Coronary artery (tissue), 2 donors: ENCODE results near the gene SYNCRIP.

ENCODE experiments used
- DNase-seq: peaks from one replicate; pipeline ENCODE4 v3.0.0-alpha.2; 2017; ENCODE audit warnings: low spot score
- H3K27ac ChIP-seq, 2 donors: fragments of 200-600 bp; sonication (generic); one replicate each; pipeline ENCODE4 v1.5.1; 2016 to 2019
- H3K4me3 ChIP-seq: fragments of 200-600 bp; sonication (generic); 2 replicates; pipeline ENCODE4 v1.5.1; 2016; ENCODE audit warnings: mild to moderate bottlenecking, moderate library complexity
- TF ChIP-seq, protein P1 (sequence below): fragments of 200-600 bp; sonication (generic); IDR thresholded peaks from one replicate; pipeline ENCODE4 v1.5.1; 2019; ENCODE audit warnings: antibody characterized with exemption

Gene SYNCRIP

DNA sequence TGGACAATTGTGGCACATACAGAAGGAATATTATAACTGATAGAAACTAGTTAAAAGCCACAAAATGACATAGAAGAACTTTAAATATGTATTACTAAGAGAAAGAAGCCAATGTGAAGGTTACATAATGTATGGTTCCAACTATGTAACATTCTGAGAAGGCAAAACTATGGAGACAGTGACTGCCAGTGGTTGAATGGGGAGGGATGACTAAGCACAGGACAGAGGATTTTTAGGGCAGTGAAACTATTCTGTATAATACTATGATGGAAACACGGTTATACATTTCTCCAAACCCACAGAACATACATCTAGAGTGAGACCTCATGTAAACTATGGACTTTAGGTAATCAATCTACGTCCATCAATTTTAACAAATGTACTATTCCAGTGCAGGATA lies 22.4 kb downstream of the SYNCRIP start:
- TF ChIP-seq, protein P1, sequence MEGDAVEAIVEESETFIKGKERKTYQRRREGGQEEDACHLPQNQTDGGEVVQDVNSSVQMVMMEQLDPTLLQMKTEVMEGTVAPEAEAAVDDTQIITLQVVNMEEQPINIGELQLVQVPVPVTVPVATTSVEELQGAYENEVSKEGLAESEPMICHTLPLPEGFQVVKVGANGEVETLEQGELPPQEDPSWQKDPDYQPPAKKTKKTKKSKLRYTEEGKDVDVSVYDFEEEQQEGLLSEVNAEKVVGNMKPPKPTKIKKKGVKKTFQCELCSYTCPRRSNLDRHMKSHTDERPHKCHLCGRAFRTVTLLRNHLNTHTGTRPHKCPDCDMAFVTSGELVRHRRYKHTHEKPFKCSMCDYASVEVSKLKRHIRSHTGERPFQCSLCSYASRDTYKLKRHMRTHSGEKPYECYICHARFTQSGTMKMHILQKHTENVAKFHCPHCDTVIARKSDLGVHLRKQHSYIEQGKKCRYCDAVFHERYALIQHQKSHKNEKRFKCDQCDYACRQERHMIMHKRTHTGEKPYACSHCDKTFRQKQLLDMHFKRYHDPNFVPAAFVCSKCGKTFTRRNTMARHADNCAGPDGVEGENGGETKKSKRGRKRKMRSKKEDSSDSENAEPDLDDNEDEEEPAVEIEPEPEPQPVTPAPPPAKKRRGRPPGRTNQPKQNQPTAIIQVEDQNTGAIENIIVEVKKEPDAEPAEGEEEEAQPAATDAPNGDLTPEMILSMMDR = no peak
- DNase-seq = no peak
- Histone ChIP-seq H3K27ac (no peak overlapping the region), H3K4me3 (no peak overlapping the region)

DNA sequence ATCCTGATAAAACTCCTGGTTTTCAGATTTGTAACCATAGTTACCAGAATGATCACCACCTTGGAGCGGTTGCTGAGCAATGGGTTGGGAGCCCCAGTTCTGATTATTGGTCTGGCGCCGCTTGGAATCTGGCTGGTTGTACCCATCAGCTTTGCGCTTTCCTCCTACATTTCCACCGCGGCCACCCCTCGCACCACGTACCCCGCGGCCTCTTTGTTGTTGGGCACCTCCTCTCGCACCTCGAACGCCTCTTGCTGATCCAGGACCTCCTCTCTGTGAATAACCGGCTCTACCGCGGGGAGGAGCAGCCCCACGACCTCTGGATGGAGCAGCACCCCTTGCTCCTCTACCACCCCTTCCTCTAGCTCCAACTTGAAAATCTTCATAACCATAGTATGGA lies 27.9 kb downstream of the SYNCRIP start:
- DNase-seq = no peak

DNA sequence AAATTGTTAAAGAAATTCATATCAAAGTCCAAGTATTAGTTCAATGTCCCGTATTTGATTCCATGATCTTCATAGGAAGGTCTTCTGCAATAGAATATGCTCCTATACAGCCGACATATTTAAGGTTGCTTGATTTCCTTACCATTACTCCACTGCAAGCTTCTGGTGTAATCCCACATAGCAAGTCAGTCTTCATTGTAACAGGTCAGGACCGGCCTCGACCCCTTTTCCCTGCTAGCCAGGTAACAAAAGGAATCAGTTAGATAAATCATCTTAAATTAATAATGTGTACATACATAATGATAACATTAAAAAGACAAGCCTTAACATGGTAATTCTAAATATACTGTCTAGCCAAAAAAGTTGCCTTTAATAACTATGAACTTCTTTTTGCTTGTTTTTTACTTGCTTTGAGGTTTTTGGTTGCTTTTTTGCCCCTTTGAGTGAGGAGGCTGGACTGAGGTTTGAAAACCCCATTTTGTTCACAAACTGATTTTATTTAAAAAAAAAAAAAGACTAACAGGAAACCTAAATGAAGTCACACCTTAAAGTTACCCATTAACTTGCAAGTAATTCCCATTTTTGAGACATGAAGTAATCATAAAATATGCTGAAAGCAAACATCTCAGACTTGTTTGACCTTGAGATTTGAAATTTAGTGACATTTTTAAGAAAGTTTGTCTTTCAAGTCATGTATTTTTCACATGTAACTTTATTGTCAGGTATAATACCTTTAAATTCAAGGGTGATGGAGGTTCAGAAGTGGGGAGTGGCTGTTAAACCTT lies 29.8 kb downstream of the SYNCRIP start:
- no peak for DNase-seq
- Histone ChIP-seq H3K27ac (no peak overlapping the region), H3K4me3 (no peak overlapping the region)
- TF ChIP-seq, protein P1 = no peak

More for the DNA sequence above, 27.9 kb downstream of the SYNCRIP start:
- Histone ChIP-seq H3K4me3 (no peak overlapping the region), H3K27ac (no peak overlapping the region)
- TF ChIP-seq, protein P1 = no peak

DNA sequence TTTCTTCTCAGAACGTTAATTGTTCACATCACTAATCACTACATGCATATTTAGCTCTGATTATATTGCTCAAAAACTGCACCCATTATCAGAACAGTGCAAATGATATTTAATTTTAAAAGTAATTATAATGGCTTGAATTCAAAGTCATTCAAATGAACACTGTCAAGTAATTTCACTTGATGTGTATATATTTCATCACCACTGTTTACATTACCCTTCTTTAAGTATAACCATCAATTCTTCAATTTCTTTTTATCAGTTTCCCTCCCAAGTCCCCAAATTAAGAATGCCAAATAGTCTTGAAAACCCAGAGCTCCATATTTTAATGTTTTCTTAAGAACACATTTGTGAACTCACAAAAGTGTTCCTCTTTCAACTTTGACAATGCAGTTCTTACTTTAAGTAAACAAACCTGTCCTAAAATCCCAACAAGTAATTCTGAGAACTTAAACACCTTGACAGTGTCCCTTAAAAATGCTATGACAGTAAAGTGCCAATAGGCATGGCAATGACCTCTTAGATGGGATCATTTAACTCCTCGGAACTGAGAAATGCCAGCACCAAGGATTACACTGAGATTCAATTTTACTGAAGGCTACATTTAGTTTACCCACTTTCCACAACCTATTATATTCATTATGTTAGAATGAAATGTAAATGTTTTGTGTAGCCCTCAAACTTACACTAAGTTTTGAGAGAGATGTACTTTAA lies 32.3 kb downstream of the SYNCRIP start:
- no peak for DNase-seq
- Histone ChIP-seq H3K27ac (no peak overlapping the region), H3K4me3 (no peak overlapping the region)
- TF ChIP-seq, protein P1 = no peak

DNA sequence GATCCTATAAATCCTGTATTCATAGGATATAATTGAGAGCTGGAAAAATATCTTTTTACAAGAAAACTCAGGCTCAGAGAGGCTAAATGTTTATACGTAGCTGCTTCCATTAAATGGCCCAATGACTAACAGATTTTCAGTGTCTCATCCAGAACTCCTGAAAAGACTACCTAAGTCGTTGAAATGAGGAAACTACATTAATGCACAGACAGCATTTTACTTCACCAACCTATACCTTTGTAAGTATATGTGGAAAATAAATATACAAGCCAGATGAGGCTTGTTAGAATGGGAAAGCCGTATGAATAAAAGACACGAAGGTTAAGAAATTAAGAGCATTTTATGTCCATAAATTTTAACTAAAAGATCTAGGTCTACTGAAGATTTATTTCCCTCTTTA lies 40.6 kb downstream of the SYNCRIP start:
- Histone ChIP-seq H3K27ac (no peak overlapping the region), H3K4me3 (no peak overlapping the region)
- TF ChIP-seq, protein P1 = no peak
- DNase-seq = no peak

DNA sequence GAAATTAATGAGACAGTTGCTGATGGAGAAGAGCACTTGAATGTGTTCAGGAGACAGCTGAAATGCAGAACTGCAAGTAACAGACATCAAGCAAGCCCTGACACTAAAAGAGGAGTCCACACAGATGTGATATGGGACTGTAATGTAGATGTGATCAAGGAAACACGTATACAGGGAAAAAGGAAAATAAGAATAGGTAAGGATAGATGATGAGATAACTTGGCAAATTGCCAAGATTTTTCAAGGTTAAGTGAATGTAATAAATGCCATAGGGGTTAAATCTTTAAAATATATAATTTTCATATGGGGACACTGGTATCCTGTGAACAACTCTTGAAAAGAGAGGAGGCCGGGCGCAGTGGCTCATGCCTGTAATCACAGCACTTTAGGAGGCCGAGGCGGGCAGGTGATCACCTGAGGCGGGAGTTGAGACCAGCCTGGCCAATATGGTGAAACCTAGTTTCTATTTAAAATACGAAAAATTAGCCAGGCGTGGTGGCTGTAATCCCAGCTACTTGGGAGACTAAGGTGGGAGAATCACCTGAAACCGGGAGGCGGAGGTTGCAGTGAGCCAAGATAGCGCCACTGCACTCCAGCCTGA lies 41.9 kb downstream of the SYNCRIP start:
- H3K4me3 ChIP-seq = no peak overlapping the region
- H3K27ac ChIP-seq = no peak overlapping the region
- TF ChIP-seq, protein P1 = no peak
- no peak for DNase-seq
